ENCODE results near the gene SHLD2. TPM values are rescaled to one million over a fixed set of nuclear protein-coding genes. Genes with fewer than 3 reads are reported as not detected.
"Not testable (repeated sequence)": the region's sequence is repeated elsewhere in the genome, so short reads cannot be mapped to it uniquely, and the experiment has no call there.

Gene SHLD2
- total and polyA plus RNA-seq, 2 of the 13 experiments (the other 11 are each of a cell fraction or from before 2014, with no cell fraction given): 25.7 to 53.7 TPM

DNA sequence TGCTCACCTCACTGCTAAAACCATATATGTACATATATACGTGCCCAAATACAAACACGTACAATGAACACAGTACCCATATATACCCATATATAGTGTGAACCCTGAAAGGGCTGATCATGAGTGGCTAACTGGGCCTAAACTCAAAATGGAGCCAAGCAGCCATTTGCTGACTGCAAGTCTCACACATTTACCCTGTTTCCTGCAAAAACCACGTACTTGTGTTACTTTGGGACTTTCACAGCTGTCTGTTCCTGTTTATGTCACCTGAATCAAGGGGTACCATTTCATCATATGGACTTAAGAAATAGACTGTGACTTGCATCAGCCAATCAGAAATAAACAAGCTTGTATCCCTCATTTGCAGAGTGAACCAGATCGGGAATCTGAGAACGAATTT is 124.4 kb downstream of the SHLD2 start:
- H3K4me2 ChIP-seq (ENCODE audit: low read depth, low read length); FAIRE-seq; H3K9me3 ChIP-seq (ENCODE audit: low read length); ATAC-seq; CTCF ChIA-PET (ENCODE audit: low intra/inter-chr PET ratio, low total read pairs); H4K20me1 ChIP-seq (ENCODE audit: insufficient read depth, low read length); H3K9ac ChIP-seq (ENCODE audit: insufficient read depth, low read depth, low read length); intact Hi-C loops (cut with micrococcal nuclease; ENCODE audit: unreplicated experiment); H3K79me2 ChIP-seq (ENCODE audit: insufficient read depth, low read length); H3K27me3 ChIP-seq (ENCODE audit: control insufficient read depth in 1 of 2, insufficient read depth in 2 of 2, low read length in 2 of 2); in situ Hi-C loops (cut with HindIII; ENCODE audit: extremely low pct_ligation_motif_present, low pct_unique_long_range_greater_than_20kb); H3K36me3 ChIP-seq (replicated peaks in 1 of 2; ENCODE audit: control insufficient read depth in 1 of 2, insufficient read depth in 2 of 2, low read length in 2 of 2); H2AFZ ChIP-seq (ENCODE audit: low read length); H3K4me1 ChIP-seq (ENCODE audit: insufficient read depth, low read length); POLR2A ChIA-PET; BruUV-seq (replicated peaks); H3K27ac ChIP-seq (ENCODE audit: extremely low read length, insufficient read depth, low read length); DNase-seq (ENCODE audit: low spot score); H3K4me3 ChIP-seq (replicated peaks in 1 of 3; ENCODE audit: insufficient read depth in 1 of 3, low read depth in 2 of 3, low read length in 3 of 3): not testable (repeated sequence)
- 100% methylated on average over 1 of the region's 5 CpGs for WGBS (ENCODE audit: low lambda C conversion rate)

GRCh38 chr10:87222789-87223188 is 127.8 kb downstream of the SHLD2 start:
- WGBS (ENCODE audit: low lambda C conversion rate): 100% methylated on average over 6 of the region's 30 CpGs
- H3K27me3 ChIP-seq (ENCODE audit: control insufficient read depth in 1 of 2, insufficient read depth in 2 of 2, low read length in 2 of 2); H3K36me3 ChIP-seq (replicated peaks in 1 of 2; ENCODE audit: control insufficient read depth in 1 of 2, insufficient read depth in 2 of 2, low read length in 2 of 2); BruUV-seq (replicated peaks); ATAC-seq; H3K4me2 ChIP-seq (ENCODE audit: low read depth, low read length); FAIRE-seq; POLR2A ChIA-PET; H3K4me3 ChIP-seq (replicated peaks in 1 of 3; ENCODE audit: insufficient read depth in 1 of 3, low read depth in 2 of 3, low read length in 3 of 3); H3K9me3 ChIP-seq (ENCODE audit: low read length); H3K27ac ChIP-seq (ENCODE audit: extremely low read length, insufficient read depth, low read length); H3K79me2 ChIP-seq (ENCODE audit: insufficient read depth, low read length); DNase-seq (ENCODE audit: low spot score); CTCF ChIA-PET (ENCODE audit: low intra/inter-chr PET ratio, low total read pairs); H3K4me1 ChIP-seq (ENCODE audit: insufficient read depth, low read length); H4K20me1 ChIP-seq (ENCODE audit: insufficient read depth, low read length); H2AFZ ChIP-seq (ENCODE audit: low read length); H3K9ac ChIP-seq (ENCODE audit: insufficient read depth, low read depth, low read length); intact Hi-C loops (cut with micrococcal nuclease; ENCODE audit: unreplicated experiment); in situ Hi-C loops (cut with HindIII; ENCODE audit: extremely low pct_ligation_motif_present, low pct_unique_long_range_greater_than_20kb): not testable (repeated sequence)

DNA sequence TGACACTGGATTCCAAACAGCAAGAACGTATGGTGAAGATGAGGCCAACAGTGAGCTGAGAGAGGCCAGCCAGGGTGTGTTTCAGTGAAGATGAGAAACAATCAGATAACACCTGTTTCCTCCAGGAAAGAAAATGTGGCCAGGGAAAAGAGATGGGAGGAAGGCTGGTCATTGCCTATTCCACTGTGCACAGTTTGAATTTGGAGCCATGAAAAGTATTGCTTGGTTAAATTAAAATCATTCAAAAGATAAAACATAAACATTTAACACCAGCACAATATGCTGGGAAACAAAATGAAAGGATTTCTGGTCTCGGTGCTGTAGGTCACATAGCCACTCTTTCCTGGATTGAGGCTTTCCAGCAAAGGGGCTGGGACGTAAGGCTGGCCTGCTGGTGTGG is 130.1 kb downstream of the SHLD2 start, which contains the start of gene NUTM2A:
Gene NUTM2A, plus strand, starts transcription at position 301 of the 400 bp plus-strand sequence. CDS start 383 bp downstream, outside the sequence.
- H3K9ac ChIP-seq (ENCODE audit: insufficient read depth, low read depth, low read length); intact Hi-C loops (cut with micrococcal nuclease; ENCODE audit: unreplicated experiment); H3K4me3 ChIP-seq (replicated peaks in 1 of 3; ENCODE audit: insufficient read depth in 1 of 3, low read depth in 2 of 3, low read length in 3 of 3); H4K20me1 ChIP-seq (ENCODE audit: insufficient read depth, low read length); DNase-seq (ENCODE audit: low spot score); H3K27me3 ChIP-seq (ENCODE audit: control insufficient read depth in 1 of 2, insufficient read depth in 2 of 2, low read length in 2 of 2); H3K9me3 ChIP-seq (ENCODE audit: low read length); POLR2A ChIA-PET; CTCF ChIA-PET (ENCODE audit: low intra/inter-chr PET ratio, low total read pairs); H3K36me3 ChIP-seq (replicated peaks in 1 of 2; ENCODE audit: control insufficient read depth in 1 of 2, insufficient read depth in 2 of 2, low read length in 2 of 2); in situ Hi-C loops (cut with HindIII; ENCODE audit: extremely low pct_ligation_motif_present, low pct_unique_long_range_greater_than_20kb); ATAC-seq; H3K79me2 ChIP-seq (ENCODE audit: insufficient read depth, low read length); FAIRE-seq; H3K4me1 ChIP-seq (ENCODE audit: insufficient read depth, low read length); H3K4me2 ChIP-seq (ENCODE audit: low read depth, low read length); H2AFZ ChIP-seq (ENCODE audit: low read length); H3K27ac ChIP-seq (ENCODE audit: extremely low read length, insufficient read depth, low read length): not testable (repeated sequence)
- BruUV-seq (replicated peaks): TSS peak; percentile 60
- WGBS (ENCODE audit: low lambda C conversion rate): no CpG with 5 or more reads among the region's 3 CpGs

DNA sequence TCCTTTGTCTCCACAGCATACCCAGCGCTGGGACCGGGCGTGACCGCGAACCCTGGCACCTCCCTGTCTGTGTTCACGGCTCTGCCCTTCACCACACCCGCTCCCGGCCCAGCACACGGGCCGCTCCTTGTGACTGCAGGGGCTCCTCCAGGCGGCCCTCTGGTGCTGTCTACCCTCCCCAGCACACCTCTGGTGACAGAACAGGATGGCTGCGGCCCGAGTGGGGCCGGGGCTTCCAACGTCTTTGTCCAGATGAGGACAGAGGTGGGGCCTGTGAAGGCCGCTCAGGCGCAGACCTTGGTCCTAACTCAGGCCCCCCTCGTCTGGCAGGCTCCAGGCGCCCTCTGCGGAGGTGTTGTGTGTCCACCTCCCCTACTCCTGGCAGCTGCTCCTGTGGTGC is 133.2 kb downstream of the SHLD2 start:
- POLR2A ChIA-PET; H3K36me3 ChIP-seq (replicated peaks in 1 of 2; ENCODE audit: control insufficient read depth in 1 of 2, insufficient read depth in 2 of 2, low read length in 2 of 2); H3K4me2 ChIP-seq (ENCODE audit: low read depth, low read length); ATAC-seq; in situ Hi-C loops (cut with HindIII; ENCODE audit: extremely low pct_ligation_motif_present, low pct_unique_long_range_greater_than_20kb); FAIRE-seq; H4K20me1 ChIP-seq (ENCODE audit: insufficient read depth, low read length); H2AFZ ChIP-seq (ENCODE audit: low read length); H3K4me1 ChIP-seq (ENCODE audit: insufficient read depth, low read length); H3K4me3 ChIP-seq (replicated peaks in 1 of 3; ENCODE audit: insufficient read depth in 1 of 3, low read depth in 2 of 3, low read length in 3 of 3); H3K79me2 ChIP-seq (ENCODE audit: insufficient read depth, low read length); intact Hi-C loops (cut with micrococcal nuclease; ENCODE audit: unreplicated experiment); BruUV-seq (replicated peaks); H3K9ac ChIP-seq (ENCODE audit: insufficient read depth, low read depth, low read length); H3K27ac ChIP-seq (ENCODE audit: extremely low read length, insufficient read depth, low read length); H3K27me3 ChIP-seq (ENCODE audit: control insufficient read depth in 1 of 2, insufficient read depth in 2 of 2, low read length in 2 of 2); CTCF ChIA-PET (ENCODE audit: low intra/inter-chr PET ratio, low total read pairs); H3K9me3 ChIP-seq (ENCODE audit: low read length); DNase-seq (ENCODE audit: low spot score): not testable (repeated sequence)
- 87% methylated on average over 6 of the region's 20 CpGs for WGBS (ENCODE audit: low lambda C conversion rate)
